Psoas muscle (tissue), 8 donors: ENCODE measurements around the gene ANKRD55. TPM values are rescaled to one million over a fixed set of nuclear protein-coding genes. Genes with fewer than 3 reads are reported as not detected.
"Not testable (repeated sequence)": the region's sequence is repeated elsewhere in the genome, so short reads cannot be mapped to it uniquely, and the experiment has no call there.

Source experiments
- ATAC-seq, 4 donors: fragments of 200-7000 bp; cut with Tn5 transposase; one replicate each; pipeline ENCODE4 v1.9.1; 2020; ENCODE audit warnings: moderate library complexity in 3 of 4, mild to moderate bottlenecking in 2 of 4
- DNase-seq, 2 donors: peaks; one replicate each; pipeline ENCODE4 v3.0.0-alpha.2; 2020
- H3K27ac ChIP-seq: fragments of 200-600 bp; one replicate; pipeline ENCODE4 v1.8.0; 2022
- H3K27me3 ChIP-seq, 3 donors: fragments of 200-600 bp in 1 of 3; one replicate each; pipeline versions ENCODE4 v1.6.1 to v1.8.0; 2013 to 2022; ENCODE audit warnings: low read length in 2 of 3, mild to moderate bottlenecking in 2 of 3, moderate library complexity in 1 of 3; ENCODE audit not compliant: insufficient read depth in 3 of 3
- H3K36me3 ChIP-seq, 2 donors: fragments of 200-600 bp in 1 of 2; one replicate each; pipeline versions ENCODE4 v1.6.1 to v1.8.0; 2013 to 2022; ENCODE audit warnings: low read depth in 1 of 2, mild to moderate bottlenecking in 1 of 2, moderate library complexity in 1 of 2; ENCODE audit not compliant: insufficient read depth in 1 of 2
- H3K4me1 ChIP-seq: fragments of 200-600 bp; one replicate; pipeline ENCODE4 v1.8.0; 2022
- H3K4me3 ChIP-seq: fragments of 200-600 bp; one replicate; pipeline ENCODE4 v1.8.0; 2022; ENCODE audit warnings: mild to moderate bottlenecking
- H3K9me3 ChIP-seq: fragments of 200-600 bp; one replicate; pipeline ENCODE4 v1.8.0; 2022
- WGBS, 3 donors: extraction: QIAGEN DNeasy Blood & Tissue Kit; methylation state at CpG; one replicate each; pipeline versions ENCODE4 v1.1.6 to v1.1.7; 2013; 5-methylcytosine and 5-hydroxymethylcytosine counted together
- intact Hi-C, 2 donors: fragments of 100-400 bp; cut with DNase I; formaldehyde crosslinking; loops; one replicate each; pipeline versions ENCODE4 v1.11.0 to v1.14.2; 2022
- polyA plus RNA-seq, 3 donors: library from polyadenylated mRNA; stranded (reverse); fragments of 200-250 nt; gene quantifications; one replicate each; pipeline ENCODE4 v1.2.3, GENCODE V29; 2013
- total RNA-seq, 4 donors: library from RNA; stranded (reverse); fragmentation: NEBNext Ultra II Directional in 2 of 4; extraction: Animal tissue kit (Norgen Biotek cat#: 25700) in 2 of 4; gene quantifications; one replicate each; pipeline versions ENCODE4 v1.2.1 to v1.2.4, GENCODE V29; 2021 to 2023
- TF ChIP-seq, protein P1 (sequence below): fragments of 200-600 bp; IDR thresholded peaks from one replicate; pipeline ENCODE4 v1.8.0; 2022; ENCODE audit warnings: antibody characterized with exemption
- donor health status: healthy with polysubstance abuse.
- donor health status: DM: no; HTN: no; CAD: no; lungs with moderate emphysema.
- donor health status: Bipolar disorder and iron deficiency.
- donor health status: healthy.
- donor health status: DM: yes; HTN: yes; CAD: no.
- donor health status: DM: no; HTN: no; CAD: no.
- donor health status: DM: no; HTN: no; CAD: no.
- donor health status: DM: yes; HTN: yes; CAD: no.

The ANKRD55 gene
- total and polyA plus RNA-seq, 7 donors = 0.01 to 0.04 TPM; not detected in 5

DNA sequence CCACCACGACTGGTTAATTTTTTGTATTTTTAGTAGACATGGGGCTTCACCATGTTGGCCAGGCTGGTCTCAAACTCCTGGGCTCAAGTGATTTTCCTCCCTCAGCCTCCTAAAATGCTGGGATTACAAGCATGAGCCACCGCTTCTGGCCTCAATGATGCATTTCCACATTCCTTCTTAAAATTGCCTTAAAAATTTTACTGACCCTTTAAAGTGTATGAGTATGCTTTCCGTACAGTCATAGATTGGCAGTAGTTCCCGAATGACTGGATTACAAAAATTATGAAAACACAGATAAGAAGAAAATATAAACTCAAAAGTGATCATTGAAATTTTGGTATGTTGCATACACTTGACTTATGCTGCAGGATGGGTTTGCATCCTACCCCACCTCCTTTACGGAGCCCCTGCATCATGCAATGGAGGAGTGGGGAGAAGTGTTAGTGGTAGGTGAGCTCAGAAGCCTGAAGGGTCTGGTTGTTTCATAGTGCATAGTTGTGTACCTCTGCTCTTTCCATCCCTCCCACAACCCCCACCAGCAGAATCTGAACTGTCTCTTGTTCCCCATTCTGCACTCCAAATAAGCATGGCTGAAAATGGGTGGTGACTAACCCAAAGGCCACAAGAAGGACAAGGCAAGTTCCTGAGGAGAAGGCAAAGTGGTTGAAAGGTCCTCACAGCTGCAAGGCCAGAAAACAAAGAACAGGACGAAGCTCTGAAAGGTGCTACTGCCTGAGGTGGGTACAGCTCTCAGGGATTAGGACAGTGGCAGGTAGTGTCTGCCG is 26.8 kb downstream of the ANKRD55 start:
- H3K27me3 ChIP-seq = no peaks in the 10 kb centered on the region
- 78 to 90% (median 90%) methylated on average over 7 of the region's 7 CpGs for WGBS, 3 donors
- H3K9me3 ChIP-seq = no peaks in the 10 kb centered on the region
- H3K4me1 ChIP-seq = no peaks in the 10 kb centered on the region
- ATAC-seq (no peak), DNase-seq (no peak)
- no peaks in the 10 kb centered on the region for H3K36me3 ChIP-seq
- intact Hi-C loops = loop anchor here (10.0 kb wide), 3 partner anchors 232 to 492 kb away; partner anchors contain the start of gene SLC38A9 (in 1 of the 2)
- TF ChIP-seq, protein P1, sequence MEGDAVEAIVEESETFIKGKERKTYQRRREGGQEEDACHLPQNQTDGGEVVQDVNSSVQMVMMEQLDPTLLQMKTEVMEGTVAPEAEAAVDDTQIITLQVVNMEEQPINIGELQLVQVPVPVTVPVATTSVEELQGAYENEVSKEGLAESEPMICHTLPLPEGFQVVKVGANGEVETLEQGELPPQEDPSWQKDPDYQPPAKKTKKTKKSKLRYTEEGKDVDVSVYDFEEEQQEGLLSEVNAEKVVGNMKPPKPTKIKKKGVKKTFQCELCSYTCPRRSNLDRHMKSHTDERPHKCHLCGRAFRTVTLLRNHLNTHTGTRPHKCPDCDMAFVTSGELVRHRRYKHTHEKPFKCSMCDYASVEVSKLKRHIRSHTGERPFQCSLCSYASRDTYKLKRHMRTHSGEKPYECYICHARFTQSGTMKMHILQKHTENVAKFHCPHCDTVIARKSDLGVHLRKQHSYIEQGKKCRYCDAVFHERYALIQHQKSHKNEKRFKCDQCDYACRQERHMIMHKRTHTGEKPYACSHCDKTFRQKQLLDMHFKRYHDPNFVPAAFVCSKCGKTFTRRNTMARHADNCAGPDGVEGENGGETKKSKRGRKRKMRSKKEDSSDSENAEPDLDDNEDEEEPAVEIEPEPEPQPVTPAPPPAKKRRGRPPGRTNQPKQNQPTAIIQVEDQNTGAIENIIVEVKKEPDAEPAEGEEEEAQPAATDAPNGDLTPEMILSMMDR = no peak
- no peak overlapping the region for H3K27ac ChIP-seq
- H3K4me3 ChIP-seq = no peak overlapping the region

DNA sequence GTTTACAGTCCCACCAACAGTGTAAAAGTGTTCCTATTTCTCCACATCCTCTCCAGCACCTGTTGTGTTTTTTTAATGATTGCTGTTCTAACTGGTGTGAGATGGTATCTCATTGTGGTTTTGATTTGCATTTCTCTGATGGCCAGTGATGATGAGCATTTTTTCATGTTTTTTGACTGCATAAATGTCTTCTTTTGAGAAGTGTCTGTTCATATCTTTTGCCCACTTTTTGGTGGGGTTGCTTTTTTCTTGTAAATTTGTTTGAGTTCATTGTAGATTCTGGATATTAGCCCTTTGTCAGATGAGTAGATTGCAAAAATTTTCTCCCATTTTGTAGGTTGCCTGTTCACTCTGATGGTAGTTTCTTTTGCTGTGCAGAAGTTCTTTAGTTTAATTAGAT is 29.2 kb downstream of the ANKRD55 start:
- DNase-seq, H3K9me3 ChIP-seq, H3K4me1 ChIP-seq, H3K4me3 ChIP-seq, H3K36me3 ChIP-seq, H3K27ac ChIP-seq, ATAC-seq, H3K27me3 ChIP-seq: not testable (repeated sequence)
- intact Hi-C loops = loop anchor here (10.0 kb wide), 3 partner anchors 229 to 489 kb away; partner anchors contain the start of gene SLC38A9 (in 1 of the 2)

DNA sequence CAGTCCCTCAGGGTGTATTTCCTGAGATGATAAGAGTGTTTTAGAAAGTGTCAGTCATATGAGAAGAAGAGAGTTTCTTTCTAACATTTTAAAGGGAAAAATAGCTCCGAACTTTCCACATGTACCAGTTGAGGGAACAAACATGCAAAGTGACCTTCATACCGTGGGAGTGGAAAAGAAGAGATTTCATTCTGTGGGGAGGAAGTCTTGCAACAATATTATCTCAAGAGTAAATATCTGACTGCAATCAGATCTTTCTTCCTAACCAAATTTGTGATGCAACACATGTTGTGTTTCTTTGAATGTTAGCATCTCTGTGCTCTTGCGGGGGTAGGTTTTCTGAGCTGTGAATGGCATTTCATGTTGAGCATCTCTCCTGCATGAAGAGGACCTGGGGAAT is 30.6 kb downstream of the ANKRD55 start:
- 74 to 80% (median 76%) methylated on average over 3 of the region's 3 CpGs for WGBS, 3 donors
- Histone ChIP-seq H3K9me3 (no peaks in the 10 kb centered on the region), H3K27ac (no peak overlapping the region), H3K4me1 (no peaks in the 10 kb centered on the region), H3K27me3 (no peaks in the 10 kb centered on the region), H3K4me3 (no peak overlapping the region), H3K36me3 (no peaks in the 10 kb centered on the region)
- DNase-seq = no peak
- intact Hi-C loops = loop anchor here (10.0 kb wide), 3 partner anchors 228 to 488 kb away; partner anchors contain the start of gene SLC38A9 (in 1 of the 2)
- TF ChIP-seq, protein P1 = no peak
- ATAC-seq = no peak

DNA sequence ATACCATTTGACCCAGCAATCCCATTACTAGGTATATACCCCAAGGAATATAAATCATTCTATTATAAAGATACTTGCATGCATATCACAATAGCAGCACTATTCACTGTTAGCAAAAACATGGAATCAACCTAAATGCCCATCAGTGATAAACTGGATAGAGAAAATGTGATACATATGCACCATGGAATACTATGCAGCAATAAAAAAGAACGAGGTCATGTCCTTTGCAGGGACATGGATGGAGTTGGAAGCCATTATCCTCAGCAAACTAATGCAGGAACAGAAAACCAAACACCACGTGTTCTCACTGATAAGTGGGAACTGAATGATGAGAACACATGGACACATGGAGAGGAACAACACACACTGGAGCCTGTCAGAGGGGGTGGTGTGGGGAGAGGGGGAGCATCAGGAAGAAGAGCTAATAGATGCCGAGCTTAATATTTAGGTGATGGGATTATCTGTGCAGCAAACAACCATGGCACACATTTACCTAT is 31.3 kb downstream of the ANKRD55 start:
- H3K27me3 ChIP-seq, H3K9me3 ChIP-seq, H3K27ac ChIP-seq, ATAC-seq, H3K36me3 ChIP-seq, DNase-seq, H3K4me3 ChIP-seq, H3K4me1 ChIP-seq: not testable (repeated sequence)
- 72 to 81% (median 74%) methylated on average over 3 of the region's 3 CpGs for WGBS, 3 donors
- intact Hi-C loops = loop anchor here (2.0 to 10.0 kb wide), 4 partner anchors 227 to 487 kb away; partner anchors contain the start of gene SLC38A9 (in 1 of the 2)

DNA sequence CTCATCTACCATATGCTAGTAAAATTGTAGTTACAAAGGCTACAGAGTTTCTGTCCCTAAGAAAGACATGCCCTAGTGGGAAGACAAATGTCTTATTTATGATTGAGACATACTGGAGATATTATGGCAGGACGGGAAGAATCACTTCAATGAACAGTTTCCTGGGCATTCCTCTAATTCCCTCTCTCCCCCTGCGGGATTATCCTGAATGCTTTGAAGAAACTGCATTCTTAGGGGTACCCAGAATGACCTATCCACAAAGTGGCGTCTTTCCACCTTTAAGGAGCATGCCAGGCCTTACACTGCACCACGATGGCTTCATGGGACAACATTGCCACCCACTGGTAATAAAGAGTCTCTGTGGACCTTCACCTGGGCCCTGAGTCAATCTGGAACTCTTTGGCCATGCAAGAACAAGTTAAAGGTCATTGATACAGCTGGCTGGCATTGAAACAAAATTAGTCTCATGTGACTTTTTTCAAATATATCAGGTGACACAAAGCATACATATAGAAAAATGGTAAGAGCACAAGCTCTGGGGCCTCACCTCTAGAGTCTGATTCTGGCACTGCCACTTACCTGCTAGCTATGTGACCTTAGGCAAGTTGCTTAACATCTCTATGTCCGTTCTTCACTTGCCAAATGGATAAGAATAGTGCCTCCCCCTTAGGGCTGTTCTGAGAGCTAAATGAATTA is 32.0 kb downstream of the ANKRD55 start:
- Histone ChIP-seq H3K4me3 (no peak overlapping the region), H3K36me3 (no peaks in the 10 kb centered on the region), H3K4me1 (no peaks in the 10 kb centered on the region), H3K9me3 (no peaks in the 10 kb centered on the region), H3K27ac (no peak overlapping the region), H3K27me3 (no peaks in the 10 kb centered on the region)
- TF ChIP-seq, protein P1 = peak; percentile 67
- 25 to 35% (median 25%) methylated on average over 5 of the region's 5 CpGs for WGBS, 3 donors
- ATAC-seq (peak; percentile 81 to 97 (median 94)), DNase-seq (peak in 1 of 2 donors; percentile 27)
- intact Hi-C loops = loop anchor here (2.0 to 10.0 kb wide), 4 partner anchors 226 to 486 kb away; partner anchors contain the start of gene SLC38A9 (in 1 of the 2)
